Activated naive CD4-positive, alpha-beta T cell (primary cell): ENCODE measurements around the gene EVC.

Experiments used
- DNase-seq, 4 experiments: peaks; one replicate each; lab custom pipeline; 2025; lab: John Stamatoyannopoulos, UW

EVC gene

DNA sequence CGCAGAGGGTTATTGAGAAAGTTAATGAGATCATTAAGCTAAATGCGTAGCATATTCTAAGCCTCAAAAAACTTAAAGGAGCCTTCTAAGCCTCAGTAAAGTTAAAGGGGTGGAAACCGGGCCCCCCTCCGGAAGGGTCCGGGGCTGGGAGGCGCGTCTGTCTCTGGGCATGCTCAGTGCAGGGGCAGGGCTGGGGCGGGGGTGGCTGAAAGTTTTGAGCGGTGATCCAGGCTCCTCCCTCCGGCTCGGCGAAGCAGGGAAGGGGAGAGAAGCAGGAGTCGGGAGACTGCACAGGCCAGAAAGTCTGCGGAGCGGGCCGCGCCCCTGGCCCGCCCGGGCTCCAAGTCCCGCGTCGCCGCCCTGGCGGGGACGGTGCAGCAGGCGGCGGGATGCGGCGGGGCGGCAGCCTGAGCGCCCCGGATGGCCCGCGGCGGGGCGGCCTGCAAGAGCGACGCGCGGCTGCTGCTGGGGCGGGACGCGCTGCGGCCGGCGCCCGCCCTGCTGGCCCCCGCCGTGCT, at the start of gene EVC:
TSS of gene EVC (plus strand) at position 241 of the 518 bp plus-strand sequence. CDS start at position 421, 180 bp downstream.
- DNase-seq = no peak

DNA sequence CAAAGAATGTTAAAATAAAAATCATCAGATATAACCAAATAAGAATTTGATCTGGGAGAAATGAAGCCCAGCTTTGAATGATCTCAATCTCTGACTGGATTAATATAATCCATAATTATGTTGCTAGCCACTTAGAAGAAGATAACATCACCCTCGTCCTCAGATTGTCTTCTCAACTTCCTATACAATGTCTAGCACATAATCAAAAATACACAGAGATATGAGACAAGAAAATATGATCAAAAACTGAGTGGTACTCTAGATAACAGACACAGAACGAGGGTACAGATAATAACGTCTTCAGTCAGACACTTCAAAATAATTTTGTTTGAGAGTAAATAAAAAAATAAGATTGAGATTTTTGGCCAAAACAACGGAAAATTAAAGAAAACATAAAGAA, 49.8 kb upstream of the EVC start:
- DNase-seq = no peak

DNA sequence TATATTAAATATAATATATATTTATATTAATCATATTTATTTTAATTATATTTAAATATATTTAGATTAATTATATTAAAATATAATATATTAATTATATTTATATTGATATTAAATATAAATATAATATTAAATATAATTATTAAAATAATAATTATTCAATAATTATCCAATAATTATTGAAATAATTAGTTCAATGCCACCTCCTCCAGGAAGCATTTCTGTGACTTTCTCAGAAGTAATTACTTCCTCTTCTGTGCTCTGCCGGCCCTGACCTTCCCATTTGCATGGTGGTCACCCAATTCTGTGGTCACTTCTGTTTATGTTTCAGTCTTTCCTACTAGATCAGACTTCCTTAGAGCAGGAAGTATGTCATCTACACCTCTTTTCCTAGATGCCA, 48.4 kb upstream of the EVC start:
- DNase-seq = no peak

DNA sequence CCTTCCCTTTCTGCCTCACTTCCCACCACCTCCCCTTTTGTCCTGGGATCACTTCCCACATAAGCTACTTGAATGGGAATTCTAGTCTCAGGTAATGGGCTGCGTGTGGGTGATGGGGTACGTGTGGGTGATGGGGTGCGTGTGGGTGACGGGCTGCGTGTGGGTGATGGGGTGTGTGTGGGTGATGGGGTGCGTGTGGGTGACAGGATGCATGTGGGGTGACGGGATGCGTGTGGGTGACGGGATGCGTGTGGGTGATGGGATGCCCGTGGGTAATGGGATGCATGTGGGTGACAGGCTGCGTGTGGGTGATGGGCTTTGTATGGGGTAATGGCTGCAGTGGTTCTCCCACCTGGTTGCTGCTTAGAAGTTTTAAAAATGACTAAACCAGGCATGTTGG, 46.2 kb upstream of the EVC start:
- no peak for DNase-seq

DNA sequence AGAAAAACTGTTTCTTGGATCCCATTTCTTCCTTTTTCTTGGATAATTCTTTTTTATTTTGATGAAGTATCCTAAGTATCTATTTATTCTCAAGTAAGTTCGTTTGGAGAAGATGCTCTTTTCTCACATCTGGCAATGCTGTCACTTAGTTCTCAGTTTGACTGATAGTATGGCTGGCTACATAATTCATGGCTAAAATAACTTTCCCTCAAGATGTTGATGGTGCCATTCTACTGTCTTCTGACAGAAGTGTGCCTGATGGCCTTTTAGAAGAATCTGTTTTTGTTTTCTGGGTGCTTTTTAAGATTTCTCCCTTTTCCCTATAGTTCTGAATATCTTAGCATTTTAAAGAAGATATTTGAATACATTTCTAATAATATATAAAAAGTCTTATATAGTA, 44.3 kb upstream of the EVC start:
- no peak for DNase-seq

DNA sequence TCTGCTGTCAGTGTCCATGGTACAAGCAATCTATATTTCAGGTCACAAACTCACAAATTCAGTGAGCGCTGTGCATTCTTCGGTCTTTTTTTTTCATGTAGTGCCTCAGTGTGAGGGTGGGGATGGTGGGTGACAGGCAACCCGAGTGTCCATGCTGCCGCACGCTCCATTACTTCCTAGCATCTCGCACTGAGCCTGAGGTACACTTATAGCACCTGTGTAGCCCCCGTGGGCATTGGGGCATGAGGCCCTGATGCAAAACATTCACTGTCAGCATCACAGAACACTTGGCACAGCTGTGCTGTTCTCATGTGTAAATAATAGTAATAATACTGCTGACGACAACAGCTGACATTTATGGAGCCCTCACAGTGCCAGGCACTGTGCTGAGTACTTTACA, 34.2 kb upstream of the EVC start:
- no peak for DNase-seq

DNA sequence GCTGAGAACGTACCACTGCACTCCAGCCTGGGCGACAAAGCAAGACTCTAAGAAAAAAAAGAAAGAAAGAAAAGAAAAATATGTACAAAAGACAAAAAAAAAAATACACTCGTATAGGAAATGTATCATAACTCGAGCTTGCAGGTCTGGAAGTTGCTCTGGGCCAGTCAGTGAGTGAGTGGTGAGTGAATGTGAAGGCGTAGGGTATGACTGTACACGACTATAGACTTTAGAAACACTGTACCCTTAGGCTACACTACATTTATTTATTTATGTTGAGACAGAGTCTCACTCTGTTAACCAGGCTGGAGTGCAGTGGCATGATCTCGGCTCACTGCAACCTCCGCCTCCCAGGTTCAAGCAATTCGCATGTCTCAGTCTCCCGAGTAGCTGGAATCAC, 32.0 kb upstream of the EVC start:
- no peak for DNase-seq

DNA sequence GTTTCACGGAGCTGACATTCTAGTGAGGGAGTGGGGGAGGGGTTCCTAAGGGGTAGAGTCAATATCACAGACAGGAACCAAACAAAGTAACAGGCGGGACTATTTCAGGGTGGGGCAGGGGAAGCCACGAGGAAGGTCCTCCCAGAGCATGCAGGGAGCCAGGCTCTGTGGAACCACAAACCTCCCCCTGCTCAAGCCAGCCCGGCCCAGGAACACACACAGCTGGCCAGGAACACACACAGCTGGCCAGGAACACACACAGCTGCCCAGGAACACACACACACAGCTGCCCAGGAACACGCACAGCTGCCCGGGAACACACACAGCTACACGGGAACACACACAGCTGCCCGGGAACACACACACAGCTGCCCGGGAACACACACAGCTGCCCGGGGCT, 27.4 kb upstream of the EVC start:
- DNase-seq = no peak

DNA sequence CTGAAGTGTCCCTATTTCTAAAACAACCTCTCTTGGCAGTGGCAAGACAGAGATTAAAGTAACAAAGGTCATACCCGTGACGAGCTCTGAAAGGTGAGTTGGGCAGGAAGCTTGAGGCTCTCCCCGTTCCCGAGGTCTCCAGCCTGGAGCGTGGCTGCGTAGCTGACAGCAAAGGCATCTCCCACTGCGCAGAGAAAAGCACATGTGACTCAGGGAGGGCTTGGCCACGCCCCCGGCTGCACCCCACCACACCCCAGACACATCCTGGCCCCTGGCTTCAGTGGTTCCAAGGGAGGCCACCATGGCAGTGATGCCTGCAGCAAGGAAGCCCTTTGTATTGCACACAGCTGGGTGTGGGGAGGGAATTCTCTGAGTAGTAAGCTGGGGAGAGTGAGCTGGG, 25.7 kb upstream of the EVC start:
- no peak for DNase-seq

DNA sequence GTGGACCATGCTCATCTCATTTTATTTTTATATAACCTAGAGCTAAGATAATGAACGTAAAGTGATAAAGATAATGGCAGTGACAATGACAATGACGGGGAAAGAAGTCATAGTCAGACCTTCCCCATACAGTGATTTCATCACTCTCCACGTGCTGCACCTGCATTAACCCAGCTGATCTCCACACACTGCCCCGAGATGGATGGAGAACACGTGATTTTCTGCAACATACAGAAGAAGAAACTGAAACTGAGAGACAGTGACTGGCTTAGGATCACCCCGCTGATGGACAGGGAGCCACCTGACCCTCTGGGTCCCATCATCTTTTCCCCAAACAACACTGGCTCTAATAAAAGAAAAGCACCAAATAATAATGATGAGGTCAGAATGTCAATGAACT, 24.7 kb upstream of the EVC start:
- no peak for DNase-seq

DNA sequence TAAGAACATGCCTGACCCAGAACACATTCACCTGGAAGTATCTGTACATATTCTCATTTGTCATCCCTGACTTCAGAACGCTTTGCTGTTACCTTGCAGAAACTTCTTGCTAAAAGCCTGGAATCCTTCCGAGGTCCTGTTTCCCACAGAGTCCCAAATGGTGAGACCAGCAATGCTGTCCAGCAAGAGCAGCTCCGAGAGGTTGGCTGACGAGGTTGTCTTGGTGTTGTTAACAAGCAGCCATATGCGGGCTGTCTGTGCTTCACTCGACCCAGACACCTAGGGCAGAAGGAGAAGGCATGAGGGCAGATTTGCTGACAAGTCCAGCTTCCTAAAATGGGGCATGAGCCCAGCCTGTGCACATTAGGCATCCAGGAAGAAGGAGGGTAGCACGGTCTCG, 21.9 kb upstream of the EVC start:
- DNase-seq = no peak

DNA sequence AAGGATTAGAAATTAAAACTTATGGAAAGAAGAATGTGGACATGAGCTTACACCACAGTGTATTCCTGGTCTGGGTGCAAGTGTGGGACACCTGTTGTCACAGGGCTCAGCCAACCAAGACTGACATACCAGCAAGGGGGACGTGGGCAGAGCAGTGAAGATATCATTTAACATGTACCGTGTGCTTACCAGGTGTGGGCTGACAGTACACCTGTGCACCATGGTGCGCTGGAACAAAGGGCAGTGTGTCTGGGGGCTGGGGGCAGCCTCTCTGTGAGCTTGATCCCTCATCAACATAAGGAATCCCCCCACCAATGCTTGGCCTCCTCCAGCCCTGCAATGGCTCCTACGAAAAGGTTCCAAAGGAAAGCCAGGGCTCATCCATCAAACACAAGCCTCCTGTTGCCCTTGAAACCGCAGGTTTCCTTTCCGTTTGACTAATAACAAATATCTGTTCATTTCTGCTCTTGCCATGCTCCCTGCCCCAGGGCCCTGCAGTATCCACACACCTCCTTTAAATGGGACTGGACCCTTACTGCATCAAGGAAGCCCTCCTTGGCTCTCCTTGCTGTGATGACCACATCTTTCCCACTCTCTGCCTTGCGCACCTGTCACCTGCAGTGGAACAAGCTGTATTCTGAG, 19.4 kb upstream of the EVC start:
- no peak for DNase-seq

DNA sequence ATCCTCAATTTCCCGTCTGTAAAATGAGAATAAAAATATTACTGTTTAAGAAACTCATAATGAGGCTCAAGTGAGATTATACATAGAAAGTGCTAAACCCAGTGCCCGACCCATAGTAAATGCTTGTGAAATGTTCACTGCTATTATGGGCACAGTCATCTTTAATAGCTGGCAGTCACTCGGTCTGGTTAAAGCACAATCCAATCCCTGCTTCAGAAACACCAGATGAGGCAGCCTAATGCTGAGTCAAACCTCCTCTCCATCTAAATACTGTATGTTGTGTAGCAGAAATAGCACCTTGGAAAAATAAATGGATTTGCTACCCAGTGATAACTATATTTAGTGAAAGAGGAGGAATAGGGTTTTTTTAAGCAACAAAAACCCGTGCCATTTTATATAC, 17.1 kb upstream of the EVC start:
- no peak for DNase-seq

DNA sequence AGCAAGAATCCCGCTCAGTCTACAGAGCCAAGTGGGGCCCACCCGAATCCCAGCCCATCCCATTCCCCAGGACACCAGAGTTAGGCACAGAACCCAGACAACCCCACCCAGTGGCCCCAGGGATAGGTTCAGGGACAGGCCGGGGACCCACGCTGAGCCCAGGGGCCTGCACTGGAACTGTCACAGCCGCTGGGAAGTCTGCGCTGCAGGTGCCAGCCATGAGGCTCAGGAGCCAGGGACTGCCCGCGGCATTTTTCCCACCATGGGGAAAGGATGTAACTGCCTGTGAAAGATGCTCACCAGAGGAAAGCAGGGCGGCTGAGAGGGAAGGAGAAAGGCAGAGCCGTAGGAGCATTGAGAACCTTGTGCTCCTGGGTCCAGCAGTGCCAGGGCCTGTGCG, 14.7 kb upstream of the EVC start:
- no peak for DNase-seq

DNA sequence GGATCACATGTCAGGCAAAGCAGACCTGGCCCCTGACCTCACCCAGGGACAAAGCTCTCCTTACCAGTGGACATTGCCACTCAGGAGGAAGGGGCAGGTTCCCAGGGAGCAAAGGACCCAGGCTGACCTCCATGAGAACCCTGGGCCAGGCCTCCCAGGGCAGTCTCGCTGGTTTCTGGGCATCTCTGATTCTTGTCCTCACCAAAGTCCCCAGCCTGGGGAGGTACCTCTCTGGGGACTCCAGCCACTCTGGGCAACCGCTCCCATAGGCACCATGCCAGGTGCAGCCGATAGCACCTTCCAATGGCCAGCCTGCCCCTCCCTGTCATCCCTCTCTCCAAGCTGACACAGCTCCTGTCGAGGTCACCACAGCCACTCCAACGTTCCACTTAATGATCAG, 10.5 kb upstream of the EVC start:
- no peak for DNase-seq

DNA sequence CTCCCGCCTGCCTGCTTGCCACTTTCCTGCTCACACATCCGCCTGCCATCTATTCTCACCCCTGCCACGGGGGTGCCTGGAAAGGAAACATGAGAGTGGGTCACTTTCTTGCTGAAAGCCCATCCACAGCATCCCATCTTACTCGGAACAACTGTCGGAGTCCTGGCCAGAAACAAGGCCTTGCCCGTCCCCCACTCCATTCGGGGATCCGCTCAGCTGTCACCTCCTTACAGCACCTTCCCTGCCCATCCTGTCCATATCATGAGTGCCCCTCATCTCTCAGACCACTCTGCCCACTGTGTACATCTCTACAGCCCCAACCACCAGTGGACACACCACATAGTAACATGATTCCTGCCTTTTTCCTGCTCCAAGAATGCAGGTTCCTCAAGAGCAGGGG, 9.0 kb upstream of the EVC start:
- DNase-seq = no peak

DNA sequence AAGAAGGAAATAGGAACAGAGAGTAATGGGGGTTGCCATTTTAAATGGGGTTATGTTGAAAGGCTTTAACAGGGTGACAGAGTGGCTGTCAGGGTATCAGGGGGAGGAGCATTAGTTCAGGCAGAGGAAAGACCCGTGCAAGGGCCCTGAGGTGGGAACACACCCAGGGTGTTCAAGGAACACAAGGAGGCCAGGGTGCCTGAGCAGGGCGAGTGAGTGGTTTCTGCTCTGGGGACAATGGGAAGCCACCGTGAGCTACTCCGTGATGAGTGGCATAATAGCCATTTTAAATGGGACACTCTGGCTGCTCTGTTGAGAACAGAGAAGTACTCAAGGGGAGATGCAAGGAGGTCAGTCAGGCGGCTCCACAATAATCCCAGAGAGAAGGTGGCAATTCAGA, 7.2 kb upstream of the EVC start:
- DNase-seq = no peak

DNA sequence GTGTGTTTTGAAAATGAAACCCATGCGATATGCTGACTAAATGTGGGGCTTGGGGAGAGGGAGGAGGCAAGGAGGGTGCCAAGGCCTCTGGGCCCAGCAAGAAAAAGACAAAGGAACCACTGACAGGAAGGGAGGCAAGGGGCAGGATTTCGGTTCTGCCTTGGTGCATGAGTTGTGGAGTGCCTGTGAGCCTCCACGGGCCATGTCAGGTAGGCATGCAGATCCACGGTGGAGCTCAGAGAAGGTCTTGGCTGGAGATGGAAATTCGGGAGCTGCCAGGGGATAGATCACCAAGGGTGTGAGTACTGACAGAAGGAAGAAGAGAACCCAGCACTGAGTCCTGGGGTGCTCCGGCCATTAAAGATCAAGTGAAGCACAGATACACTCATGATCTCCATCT, 6.7 kb upstream of the EVC start:
- no peak for DNase-seq

DNA sequence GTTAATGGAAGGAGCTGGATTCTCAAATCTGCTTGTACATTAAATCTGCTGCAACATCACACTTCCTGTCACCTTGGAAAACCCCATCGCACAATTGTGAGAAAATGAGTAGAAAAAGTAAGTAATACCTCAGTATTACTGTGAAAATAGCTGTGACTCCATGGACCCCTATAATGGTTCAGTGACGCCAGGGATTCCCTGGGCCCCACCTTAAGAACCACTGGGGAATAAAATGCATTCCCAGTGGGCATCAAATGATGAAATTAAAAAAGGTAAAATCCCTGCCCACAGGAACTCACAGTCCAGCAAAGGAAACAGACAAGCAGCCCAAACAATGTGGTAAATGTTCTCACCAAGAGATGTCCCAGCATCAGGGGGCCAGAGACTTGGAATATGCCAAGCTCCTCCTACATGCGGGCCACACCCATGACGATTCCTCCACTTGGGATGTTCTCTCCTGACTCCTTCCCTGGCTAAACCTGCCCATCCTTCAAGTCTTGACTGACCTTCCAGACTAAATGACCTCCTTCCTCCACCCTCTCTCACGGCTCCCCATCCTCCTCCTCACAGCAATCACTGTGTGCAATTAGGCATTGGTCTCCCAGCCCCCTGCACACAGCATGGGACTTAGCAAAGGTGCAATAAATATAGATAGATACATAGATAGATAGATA, 5.2 kb upstream of the EVC start:
- DNase-seq = no peak

DNA sequence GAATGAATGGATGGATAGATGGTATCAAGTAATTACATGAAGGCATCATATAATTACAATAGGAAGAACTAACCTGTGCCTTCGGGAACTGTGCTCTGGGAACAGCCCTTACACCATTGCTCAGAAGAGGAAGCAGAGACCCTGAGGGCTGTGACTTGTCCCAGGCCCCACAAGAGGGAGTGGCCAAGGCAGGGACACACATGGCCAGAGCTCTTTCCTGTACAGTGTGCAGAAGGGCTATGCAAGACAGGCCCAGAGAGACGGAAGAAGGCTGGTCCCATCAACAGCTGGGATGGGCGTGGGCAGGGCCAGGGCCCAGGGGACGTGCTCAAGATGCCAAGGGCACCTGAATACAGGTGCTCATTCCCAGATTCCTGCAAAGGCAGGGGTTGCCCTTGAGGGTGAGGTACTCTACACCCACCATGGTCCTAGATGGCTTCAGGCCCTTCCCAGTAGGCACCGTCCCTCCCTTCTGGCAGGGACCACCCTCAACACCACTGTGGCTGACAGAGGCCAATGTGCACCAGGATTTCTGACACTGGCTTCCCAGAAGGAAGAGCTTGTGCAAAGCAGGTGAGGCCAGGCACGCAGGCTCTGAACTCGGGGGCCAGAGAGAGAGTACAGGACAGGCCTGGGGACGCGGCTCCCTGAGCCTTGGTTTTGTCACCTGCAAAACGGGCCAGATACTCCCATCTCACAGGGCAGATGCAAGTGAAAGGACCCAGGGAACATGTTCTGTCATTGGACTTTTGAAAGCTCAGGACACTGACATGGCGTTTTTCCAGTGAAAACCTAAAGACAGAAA, 4.3 kb upstream of the EVC start:
- DNase-seq = no peak

DNA sequence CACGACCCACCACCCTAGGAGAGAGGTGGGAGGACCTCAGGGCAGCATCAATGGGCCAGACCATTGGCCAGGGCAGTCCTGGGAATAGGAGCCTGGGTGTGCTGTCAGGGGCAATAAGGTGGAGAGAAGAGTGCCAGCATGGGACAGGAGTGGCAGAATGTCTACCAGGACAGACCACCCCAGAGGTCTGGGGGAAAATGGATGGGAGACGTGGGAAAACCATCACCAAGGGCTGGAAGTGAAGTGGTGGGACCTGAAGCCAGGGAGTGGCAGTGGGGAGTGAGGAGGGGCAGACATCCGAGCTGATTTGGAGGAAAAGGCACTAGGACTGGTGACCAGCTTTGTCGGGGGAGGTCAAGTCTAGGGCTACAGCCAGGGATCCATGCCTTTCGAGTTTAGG, 3.6 kb upstream of the EVC start:
- no peak for DNase-seq

DNA sequence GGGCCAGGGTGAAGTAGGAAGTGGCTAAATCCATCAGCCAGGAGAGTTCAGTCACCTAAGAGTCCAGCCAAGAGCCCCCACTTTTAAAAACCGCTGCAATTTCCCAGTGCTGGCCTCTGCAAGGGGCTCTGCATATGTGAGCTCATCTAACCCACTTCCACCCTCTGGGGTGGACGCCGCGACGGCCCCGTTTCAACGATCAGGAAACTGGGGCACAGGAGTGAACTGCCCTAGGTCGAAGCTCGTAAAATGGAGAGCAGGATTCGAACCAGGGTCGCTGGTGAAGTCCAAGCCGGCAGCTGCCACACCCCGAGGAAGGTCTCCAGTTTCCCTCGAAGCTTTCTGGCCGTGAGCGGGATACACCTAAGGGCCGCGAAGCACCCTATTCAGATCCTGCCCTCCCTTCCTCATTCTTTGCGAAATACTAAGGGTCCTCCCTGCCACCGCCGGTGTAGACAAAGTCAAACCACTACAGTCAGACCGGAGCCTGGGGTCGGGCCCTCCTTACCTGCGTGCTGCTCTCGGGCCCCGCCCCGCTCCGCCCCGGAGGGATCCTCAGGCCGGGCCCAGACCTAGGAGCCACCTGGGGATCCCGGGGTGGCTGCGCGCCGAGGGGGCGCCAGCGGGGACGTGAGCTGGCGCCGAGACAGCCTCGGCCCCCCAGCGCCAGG, 3.1 kb upstream of the EVC start:
- no peak for DNase-seq
